GM21825 (cell line): ENCODE results near the gene BFSP2.
"Not testable (repeated sequence)": the region's sequence is repeated elsewhere in the genome, so short reads cannot be mapped to it uniquely, and the experiment has no call there.

ENCODE experiments used
- ATAC-seq: cut with Tn5 transposase; IDR thresholded peaks from one replicate; pipeline ENCODE4 v1.9.1; 2021; ENCODE audit warnings: mild to moderate bottlenecking, moderate library complexity; ENCODE audit not compliant: unreplicated experiment

BFSP2 gene

GRCh38 chr3:133452641-133453319 lies 52.9 kb downstream of the BFSP2 start:
- no peak for ATAC-seq

GRCh38 chr3:133453383-133453782 lies 53.5 kb downstream of the BFSP2 start:
- no peak for ATAC-seq

- no peak for ATAC-seq
These were observed 55.4 kb downstream of the BFSP2 start for GRCh38 chr3:133455281-133455680.

- no peak for ATAC-seq
These were observed 56.1 kb downstream of the BFSP2 start for GRCh38 chr3:133455960-133456359.

GRCh38 chr3:133457025-133457424 lies 57.2 kb downstream of the BFSP2 start:
- ATAC-seq: no peak

- ATAC-seq: no peak
These were observed 57.7 kb downstream of the BFSP2 start for GRCh38 chr3:133457465-133458067.

GRCh38 chr3:133459400-133459799 lies 59.5 kb downstream of the BFSP2 start:
- no peak for ATAC-seq

- ATAC-seq: no peak
These were observed 61.0 kb downstream of the BFSP2 start for GRCh38 chr3:133460809-133461208.

- ATAC-seq: no peak
These were observed 61.4 kb downstream of the BFSP2 start for GRCh38 chr3:133461291-133461690.

- no peak for ATAC-seq
These were observed 63.5 kb downstream of the BFSP2 start for GRCh38 chr3:133463347-133463860.

- ATAC-seq: no peak
These were observed 64.7 kb downstream of the BFSP2 start for GRCh38 chr3:133464573-133464972.

- no peak for ATAC-seq
These were observed 66.9 kb downstream of the BFSP2 start for GRCh38 chr3:133466531-133467386.

GRCh38 chr3:133467780-133468179 lies 67.9 kb downstream of the BFSP2 start:
- ATAC-seq: no peak

GRCh38 chr3:133468251-133468721 lies 68.4 kb downstream of the BFSP2 start:
- no peak for ATAC-seq

- no peak for ATAC-seq
These were observed 69.4 kb downstream of the BFSP2 start for GRCh38 chr3:133469140-133469731.

- ATAC-seq: no peak
These were observed 72.4 kb downstream of the BFSP2 start for GRCh38 chr3:133472242-133472641.

- no peak for ATAC-seq
These were observed 73.0 kb downstream of the BFSP2 start for GRCh38 chr3:133472889-133473288.

GRCh38 chr3:133473472-133474191 lies 73.8 kb downstream of the BFSP2 start:
- ATAC-seq: not testable (repeated sequence)

GRCh38 chr3:133474251-133474801 lies 74.5 kb downstream of the BFSP2 start:
- no peak for ATAC-seq

- no peak for ATAC-seq
These were observed 75.0 kb downstream of the BFSP2 start for GRCh38 chr3:133474817-133475216.
